Endometrial microvascular endothelial cells (primary cell): Measurements from ENCODE around the gene ZBTB21. TPM values are rescaled to one million over a fixed set of nuclear protein-coding genes. Genes with fewer than 3 reads are reported as not detected.

Experiments used
- in situ Hi-C: cut with HindIII; loops from 2 replicates; pipeline ENCODE4 v1.10.0; 2017; ENCODE audit warnings: low sequenced_read_pairs, low pct_unique_long_range_greater_than_20kb; ENCODE audit errors: inconsistent ontology term
- total RNA-seq: library from RNA; depleted of rRNA; stranded (reverse); fragments of >200 nt; gene quantifications from one replicate; pipeline ENCODE4 v1.2.3, GENCODE V29; 2015; ENCODE audit errors: inconsistent ontology term

The ZBTB21 gene
- 12.5 TPM for total RNA-seq

GRCh38 chr21:42009831-42010506, at the start of gene ZBTB21:
ZBTB21 (minus strand) TSS chr21:42010360; CDS start chr21:41994095, 16,265 bp downstream.
- in situ Hi-C loops: no loop called here

- in situ Hi-C loops: no loop called here
Observed at GRCh38 chr21:42059721-42060120, 49.6 kb upstream of the ZBTB21 start.

- in situ Hi-C loops: no loop called here
Observed at GRCh38 chr21:42059141-42059540, 49.0 kb upstream of the ZBTB21 start.

- in situ Hi-C loops: no loop called here
Observed at GRCh38 chr21:42058631-42059111, 48.5 kb upstream of the ZBTB21 start.

- in situ Hi-C loops: no loop called here
Observed at GRCh38 chr21:42057851-42058437, 47.8 kb upstream of the ZBTB21 start.

- in situ Hi-C loops: no loop called here
Observed at GRCh38 chr21:42056996-42057689, 47.0 kb upstream of the ZBTB21 start.

- in situ Hi-C loops: no loop called here
Observed at GRCh38 chr21:42056468-42056867, 46.3 kb upstream of the ZBTB21 start.

GRCh38 chr21:42055425-42055824, 45.3 kb upstream of the ZBTB21 start:
- in situ Hi-C loops: no loop called here

GRCh38 chr21:42051788-42052187, 41.6 kb upstream of the ZBTB21 start:
- in situ Hi-C loops: no loop called here

- in situ Hi-C loops: no loop called here
Observed at GRCh38 chr21:42049578-42050430, 39.6 kb upstream of the ZBTB21 start.

- in situ Hi-C loops: no loop called here
Observed at GRCh38 chr21:42048870-42049577, 38.9 kb upstream of the ZBTB21 start.

- in situ Hi-C loops: no loop called here
Observed at GRCh38 chr21:42047821-42048613, 37.9 kb upstream of the ZBTB21 start.

- in situ Hi-C loops: no loop called here
Observed at GRCh38 chr21:42044871-42045495, 34.8 kb upstream of the ZBTB21 start.

GRCh38 chr21:42043961-42044360, 33.8 kb upstream of the ZBTB21 start:
- in situ Hi-C loops: no loop called here

- in situ Hi-C loops: no loop called here
Observed at GRCh38 chr21:42043201-42043895, 33.2 kb upstream of the ZBTB21 start.

GRCh38 chr21:42042651-42043050, 32.5 kb upstream of the ZBTB21 start:
- in situ Hi-C loops: no loop called here

GRCh38 chr21:42041711-42042110, 31.6 kb upstream of the ZBTB21 start:
- in situ Hi-C loops: no loop called here
